ENCODE data around the gene JCHAIN. TPM values are rescaled to one million over a fixed set of nuclear protein-coding genes. Genes with fewer than 3 reads are reported as not detected.

Gene JCHAIN
- total RNA-seq, 4 donors from 2014 or later = 6.6 to 23.0 (median 6.8) TPM; not detected in 1

- TF ChIP-seq, protein P1, sequence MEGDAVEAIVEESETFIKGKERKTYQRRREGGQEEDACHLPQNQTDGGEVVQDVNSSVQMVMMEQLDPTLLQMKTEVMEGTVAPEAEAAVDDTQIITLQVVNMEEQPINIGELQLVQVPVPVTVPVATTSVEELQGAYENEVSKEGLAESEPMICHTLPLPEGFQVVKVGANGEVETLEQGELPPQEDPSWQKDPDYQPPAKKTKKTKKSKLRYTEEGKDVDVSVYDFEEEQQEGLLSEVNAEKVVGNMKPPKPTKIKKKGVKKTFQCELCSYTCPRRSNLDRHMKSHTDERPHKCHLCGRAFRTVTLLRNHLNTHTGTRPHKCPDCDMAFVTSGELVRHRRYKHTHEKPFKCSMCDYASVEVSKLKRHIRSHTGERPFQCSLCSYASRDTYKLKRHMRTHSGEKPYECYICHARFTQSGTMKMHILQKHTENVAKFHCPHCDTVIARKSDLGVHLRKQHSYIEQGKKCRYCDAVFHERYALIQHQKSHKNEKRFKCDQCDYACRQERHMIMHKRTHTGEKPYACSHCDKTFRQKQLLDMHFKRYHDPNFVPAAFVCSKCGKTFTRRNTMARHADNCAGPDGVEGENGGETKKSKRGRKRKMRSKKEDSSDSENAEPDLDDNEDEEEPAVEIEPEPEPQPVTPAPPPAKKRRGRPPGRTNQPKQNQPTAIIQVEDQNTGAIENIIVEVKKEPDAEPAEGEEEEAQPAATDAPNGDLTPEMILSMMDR (IDR thresholded peaks at IDR 0.05; ENCODE audit: low read depth) = no peak
Observed at GRCh38 chr4:70703619-70704214, 37.4 kb upstream of the JCHAIN start.

DNA sequence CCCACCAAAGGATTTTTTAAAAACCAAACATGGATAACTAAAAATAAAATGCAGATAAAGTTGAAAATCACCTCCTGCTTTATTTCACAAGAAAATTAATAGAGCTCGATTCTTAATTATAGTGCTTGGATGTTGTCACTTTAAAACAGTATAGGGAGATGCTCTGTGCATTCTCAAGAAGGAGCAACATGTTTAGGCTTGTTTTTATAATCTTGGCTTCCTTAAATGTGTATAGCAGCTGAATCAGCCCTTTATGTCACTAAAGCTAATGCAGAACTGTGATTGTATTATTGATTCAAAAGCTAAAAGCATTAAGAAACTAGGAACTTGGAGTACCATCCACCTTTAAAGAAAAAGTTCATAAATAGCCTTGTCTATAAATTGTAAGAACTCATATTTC lies 35.0 kb upstream of the JCHAIN start:
- TF ChIP-seq, protein P1 (IDR thresholded peaks at IDR 0.05; ENCODE audit: low read depth) = no peak

GRCh38 chr4:70700712-70701111 lies 34.4 kb upstream of the JCHAIN start:
- TF ChIP-seq, protein P1 (IDR thresholded peaks at IDR 0.05; ENCODE audit: low read depth) = no peak

- TF ChIP-seq, protein P1 (IDR thresholded peaks at IDR 0.05; ENCODE audit: low read depth) = no peak
Observed at GRCh38 chr4:70691661-70692060, 25.4 kb upstream of the JCHAIN start.

- TF ChIP-seq, protein P1 (IDR thresholded peaks at IDR 0.05; ENCODE audit: low read depth) = no peak
Observed at GRCh38 chr4:70688795-70689231, 22.5 kb upstream of the JCHAIN start.

DNA sequence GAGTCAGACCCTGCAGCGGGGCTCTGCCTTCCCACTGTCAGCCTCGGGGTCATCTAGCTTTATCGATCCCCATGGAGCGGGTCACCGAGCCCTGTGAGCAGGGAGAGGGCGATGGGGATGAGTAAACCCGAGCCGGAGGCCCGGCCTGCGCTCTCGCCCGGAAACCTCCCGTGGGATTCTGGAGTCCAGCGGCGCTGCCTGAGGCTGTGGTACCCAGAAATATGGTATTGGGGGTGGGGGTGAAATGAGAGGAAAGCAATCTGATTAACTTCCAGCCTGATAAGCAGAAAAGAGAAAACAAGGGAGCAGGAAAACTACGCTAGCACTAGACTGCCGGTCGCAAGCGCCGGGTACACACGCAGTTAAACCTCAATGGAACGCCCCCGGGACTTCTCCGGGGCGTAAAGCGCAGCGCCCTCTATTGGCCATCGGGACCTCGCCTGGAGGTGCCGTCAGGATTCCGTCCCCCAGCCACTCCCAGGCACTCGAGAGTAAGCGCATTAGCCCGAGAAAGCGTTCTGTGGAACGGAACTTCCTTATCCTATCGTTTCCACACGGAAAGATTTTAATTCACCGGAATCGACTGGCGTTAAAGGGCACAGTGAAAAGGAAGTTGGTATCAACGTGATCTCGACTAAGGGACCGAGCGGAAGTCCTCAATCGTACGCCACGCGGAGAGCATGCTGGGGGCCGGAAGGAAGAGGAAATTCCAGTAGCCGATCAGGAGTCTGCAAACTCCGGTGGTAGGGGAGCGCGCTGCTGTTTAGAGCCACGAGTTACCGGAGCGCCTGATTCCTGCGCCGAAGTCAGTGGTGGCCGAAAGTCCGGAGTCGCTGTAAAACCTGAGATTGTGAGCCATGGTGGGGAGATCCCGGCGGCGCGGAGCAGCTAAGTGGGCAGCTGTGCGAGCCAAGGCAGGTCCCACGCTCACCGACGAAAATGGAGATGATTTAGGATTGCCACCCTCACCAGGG lies 21.8 kb upstream of the JCHAIN start, which contains the start of gene UTP3:
TSS of gene UTP3 (plus strand) at position 712 of the 974 bp plus-strand sequence. CDS start at position 858, 146 bp downstream.
- TF ChIP-seq, protein P1 (IDR thresholded peaks at IDR 0.05; ENCODE audit: low read depth) = no peak

DNA sequence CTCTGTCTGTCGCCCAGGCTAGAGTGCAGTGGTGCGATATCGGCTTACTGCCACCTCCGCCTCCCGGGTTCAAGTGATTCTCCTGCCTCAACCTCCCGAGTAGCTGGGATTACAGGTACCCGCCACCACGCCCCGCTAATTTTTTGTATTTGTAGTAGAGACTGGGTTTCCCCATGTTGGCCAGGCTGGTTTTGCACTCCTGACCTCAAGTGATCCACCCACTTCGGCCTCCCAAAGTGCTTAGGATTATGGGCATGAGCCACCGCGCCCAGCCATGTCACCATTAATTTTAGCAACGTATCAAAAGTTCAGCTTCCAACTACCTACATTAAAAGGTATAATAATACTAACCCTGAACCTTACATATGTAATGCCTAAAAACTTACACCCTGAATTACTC lies 21.1 kb upstream of the JCHAIN start:
- TF ChIP-seq, protein P1 (IDR thresholded peaks at IDR 0.05; ENCODE audit: low read depth) = no peak

All from subcutaneous adipose tissue (tissue), 4 donors.